Measurements from ENCODE around the gene POC1A. TPM values are rescaled to one million over a fixed set of nuclear protein-coding genes. Genes with fewer than 3 reads are reported as not detected.
"Not testable (repeated sequence)": the region's sequence is repeated elsewhere in the genome, so short reads cannot be mapped to it uniquely, and the experiment has no call there.

POC1A gene
- total and polyA plus RNA-seq, 3 donors from 2014 or later: 16.7 to 36.1 (median 21.7) TPM

GRCh38 chr3:52036829-52037228 is 117.4 kb downstream of the POC1A start:
- Histone ChIP-seq H3K4me3 (no peak overlapping the region), H3K9me3 (no peaks in the 10 kb centered on the region), H3K27ac (no peak overlapping the region), H3K36me3 (ENCODE audit: low read depth, missing control alignments) (no peaks in the 10 kb centered on the region), H3K27me3 (no peaks in the 10 kb centered on the region), H3K4me1 (peaks cover 15% of the 10 kb centered on the region)
- intact Hi-C loops (cut with DNase I; ENCODE audit: low total_unique reads): no loop called here
- 72 to 100% methylated on average over 3 to 5 of the region's 5 CpGs for WGBS, 2 donors
- no peak for DNase-seq
- no peak for TF ChIP-seq POLR2A (IDR thresholded peaks at IDR 0.05)
- TF ChIP-seq, protein P1, sequence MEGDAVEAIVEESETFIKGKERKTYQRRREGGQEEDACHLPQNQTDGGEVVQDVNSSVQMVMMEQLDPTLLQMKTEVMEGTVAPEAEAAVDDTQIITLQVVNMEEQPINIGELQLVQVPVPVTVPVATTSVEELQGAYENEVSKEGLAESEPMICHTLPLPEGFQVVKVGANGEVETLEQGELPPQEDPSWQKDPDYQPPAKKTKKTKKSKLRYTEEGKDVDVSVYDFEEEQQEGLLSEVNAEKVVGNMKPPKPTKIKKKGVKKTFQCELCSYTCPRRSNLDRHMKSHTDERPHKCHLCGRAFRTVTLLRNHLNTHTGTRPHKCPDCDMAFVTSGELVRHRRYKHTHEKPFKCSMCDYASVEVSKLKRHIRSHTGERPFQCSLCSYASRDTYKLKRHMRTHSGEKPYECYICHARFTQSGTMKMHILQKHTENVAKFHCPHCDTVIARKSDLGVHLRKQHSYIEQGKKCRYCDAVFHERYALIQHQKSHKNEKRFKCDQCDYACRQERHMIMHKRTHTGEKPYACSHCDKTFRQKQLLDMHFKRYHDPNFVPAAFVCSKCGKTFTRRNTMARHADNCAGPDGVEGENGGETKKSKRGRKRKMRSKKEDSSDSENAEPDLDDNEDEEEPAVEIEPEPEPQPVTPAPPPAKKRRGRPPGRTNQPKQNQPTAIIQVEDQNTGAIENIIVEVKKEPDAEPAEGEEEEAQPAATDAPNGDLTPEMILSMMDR (IDR thresholded peaks at IDR 0.05): no peak

GRCh38 chr3:52036222-52036694 is 118.0 kb downstream of the POC1A start:
- H3K9me3 ChIP-seq: no peaks in the 10 kb centered on the region
- no peaks in the 10 kb centered on the region for H3K36me3 ChIP-seq (ENCODE audit: low read depth, missing control alignments)
- H3K27me3 ChIP-seq: no peaks in the 10 kb centered on the region
- no peak for DNase-seq
- TF ChIP-seq, protein P1 (IDR thresholded peaks at IDR 0.05): no peak
- no peak for TF ChIP-seq POLR2A (IDR thresholded peaks at IDR 0.05)
- no peak overlapping the region for H3K4me3 ChIP-seq
- peaks cover 12% of the 10 kb centered on the region for H3K4me1 ChIP-seq
- intact Hi-C loops (cut with DNase I; ENCODE audit: low total_unique reads): no loop called here
- no peak overlapping the region for H3K27ac ChIP-seq
- WGBS, 2 donors: 88 to 95% methylated on average over 3 to 5 of the region's 5 CpGs

DNA sequence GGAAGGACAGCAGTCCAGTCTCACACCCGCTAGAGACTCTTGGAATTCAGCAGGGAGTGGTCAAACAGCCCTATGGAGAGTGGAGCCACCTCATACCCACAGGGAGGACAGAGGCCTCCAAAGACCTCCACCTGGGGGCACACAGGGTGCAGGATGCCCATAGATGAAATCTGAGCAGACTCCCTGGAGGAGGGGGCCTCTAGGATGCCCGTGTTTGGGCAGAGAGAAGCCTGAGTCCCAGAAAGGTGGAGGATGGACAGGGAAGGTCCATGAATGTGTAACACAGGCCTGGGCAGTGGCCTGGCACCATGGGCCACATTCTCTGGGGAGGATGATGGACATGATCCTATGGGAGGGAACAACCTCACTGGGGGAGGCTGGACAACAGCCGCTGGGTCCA is 119.6 kb downstream of the POC1A start:
- Histone ChIP-seq H3K27me3 (no peaks in the 10 kb centered on the region), H3K36me3 (ENCODE audit: low read depth, missing control alignments) (no peaks in the 10 kb centered on the region), H3K4me3 (no peak overlapping the region), H3K9me3 (no peaks in the 10 kb centered on the region), H3K27ac (no peak overlapping the region), H3K4me1 (no peaks in the 10 kb centered on the region)
- intact Hi-C loops (cut with DNase I; ENCODE audit: low total_unique reads): no loop called here
- 92 to 93% methylated on average over 2 to 3 of the region's 3 CpGs for WGBS, 2 donors
- no peak for DNase-seq
- TF ChIP-seq, protein P1 (IDR thresholded peaks at IDR 0.05): no peak
- TF ChIP-seq POLR2A (IDR thresholded peaks at IDR 0.05): no peak

- TF ChIP-seq, protein P1 (IDR thresholded peaks at IDR 0.05): no peak
- TF ChIP-seq POLR2A (IDR thresholded peaks at IDR 0.05): no peak
- no peaks in the 10 kb centered on the region for H3K27me3 ChIP-seq
- H3K4me3 ChIP-seq: no peak overlapping the region
- no peak for DNase-seq
- no peak overlapping the region for H3K27ac ChIP-seq
- H3K9me3 ChIP-seq: no peaks in the 10 kb centered on the region
- H3K36me3 ChIP-seq (ENCODE audit: low read depth, missing control alignments): no peaks in the 10 kb centered on the region
- intact Hi-C loops (cut with DNase I; ENCODE audit: low total_unique reads): no loop called here
- WGBS, 2 donors: 92 to 96% methylated on average over 4 to 5 of the region's 5 CpGs
- no peaks in the 10 kb centered on the region for H3K4me1 ChIP-seq
Observed at GRCh38 chr3:52034212-52034611, 120.0 kb downstream of the POC1A start.

GRCh38 chr3:52033748-52034147 is 120.5 kb downstream of the POC1A start:
- H3K4me1 ChIP-seq; DNase-seq; intact Hi-C loops (cut with DNase I; ENCODE audit: low total_unique reads); H3K9me3 ChIP-seq; H3K27ac ChIP-seq; H3K27me3 ChIP-seq; H3K4me3 ChIP-seq; H3K36me3 ChIP-seq (ENCODE audit: low read depth, missing control alignments): not testable (repeated sequence)
- 82 to 98% methylated on average over 6 of the region's 6 CpGs for WGBS, 2 donors

Data from testis (tissue), 3 donors.